K562 (cell line): ENCODE data around the gene TMEM132C. TPM values are rescaled to one million over a fixed set of nuclear protein-coding genes. Genes with fewer than 3 reads are reported as not detected.

ENCODE experiments used
- ATAC-seq: fragments of 200-7000 bp; cut with Tn5 transposase; 3 replicates; pipeline ENCODE4 v1.9.1; 2020; ENCODE audit warnings: moderate library complexity
- BruUV-seq: library from RNA; stranded (reverse); fragments of 400-500 nt; replicated peaks from 2 replicates; lab custom pipeline; 2021; lab: Mats Ljungman, UMichigan
- CTCF ChIA-PET: fragments of 300-600 bp; formaldehyde crosslinking; extraction: SDS; loops from one replicate; lab custom pipeline; 2021; ENCODE audit warnings: low intra/inter-chr PET ratio; lab: Yijun Ruan, JAX
- POLR2A ChIA-PET: fragments of 300-600, 350-650 bp; sonication (Branson Sonifier 250); formaldehyde crosslinking; extraction: SDS; loops from one replicate; lab custom pipeline; 2021; ENCODE audit warnings: antibody characterized with exemption, inconsistent platforms; lab: Yijun Ruan, JAX
- DNase-seq, 4 experiments: peaks; one replicate each; pipeline versions ENCODE4 v3.0.0 to v3.0.0-alpha.2; 2011 to 2018; ENCODE audit warnings: low spot score in 3 of 4, mixed read lengths in 3 of 4; ENCODE audit errors: extremely low read depth in 1 of 4
- FAIRE-seq: peaks from 2 replicates; lab custom pipeline; 2011; peaks lifted over from hg19 to GRCh38; lab: Jason Lieb, UNC
- H2AFZ ChIP-seq: 2 replicates; pipeline ENCODE4 v1.6.0; 2011; ENCODE audit warnings: low read depth, low read length, control low read depth, inconsistent platforms
- H3K27ac ChIP-seq: fragments of 200-600 bp; 3 replicates; pipeline ENCODE4 v1.8.0; 2011; ENCODE audit warnings: low read depth, mild to moderate bottlenecking, control low read depth, inconsistent platforms, low read length, moderate library complexity, mixed read lengths; ENCODE audit errors: extremely low read depth
- H3K27me3 ChIP-seq, 2 experiments: fragments of 300-600 bp in 1 of 2; 2 replicates in 1 of 2; 3 replicates in 1 of 2; pipeline versions ENCODE4 v1.6.0 to v1.8.0; 2011; ENCODE audit warnings: inconsistent platforms in 2 of 2, low read length in 2 of 2, mild to moderate bottlenecking in 1 of 2, mixed read lengths in 1 of 2, moderate library complexity in 1 of 2; ENCODE audit not compliant: control insufficient read depth in 2 of 2, insufficient read depth in 2 of 2
- H3K36me3 ChIP-seq: fragments of 300-600 bp; 3 replicates; pipeline ENCODE4 v1.8.0; 2011; ENCODE audit warnings: mild to moderate bottlenecking, low read length, inconsistent platforms; ENCODE audit not compliant: control insufficient read depth, insufficient read depth
- H3K4me1 ChIP-seq, 2 experiments: fragments of 200-600 bp in 1 of 2; replicated peaks in 1 of 2; 2 replicates in 1 of 2; 3 replicates in 1 of 2; pipeline versions ENCODE4 v1.5.1 to v1.8.0; 2011; ENCODE audit warnings: inconsistent platforms in 2 of 2, low read length in 2 of 2, mild to moderate bottlenecking in 1 of 2, mixed read lengths in 1 of 2, moderate library complexity in 1 of 2; ENCODE audit not compliant: control insufficient read depth in 2 of 2, insufficient read depth in 2 of 2
- H3K4me2 ChIP-seq: 2 replicates; pipeline ENCODE4 v1.6.1; 2011; ENCODE audit warnings: low read length, control low read depth, inconsistent platforms, mixed read lengths; ENCODE audit not compliant: insufficient read depth
- H3K4me3 ChIP-seq: fragments of 200-600 bp; sonication (generic), shearing (Covaris generic); 2 replicates; pipeline ENCODE4 v1.5.1; 2016; ENCODE audit warnings: control low read depth, inconsistent platforms
- H3K79me2 ChIP-seq: fragments of 200-600 bp; 3 replicates; pipeline ENCODE4 v1.8.0; 2011; ENCODE audit warnings: low read length, inconsistent platforms; ENCODE audit not compliant: control insufficient read depth, insufficient read depth
- H3K9ac ChIP-seq, 2 experiments: 2 replicates each; pipeline versions ENCODE4 v1.6.0 to v1.6.1; 2011; ENCODE audit warnings: low read depth in 2 of 2, low read length in 2 of 2, control low read depth in 1 of 2, inconsistent platforms in 1 of 2, mild to moderate bottlenecking in 1 of 2, mixed read lengths in 1 of 2; ENCODE audit not compliant: insufficient read depth in 1 of 2
- H3K9me1 ChIP-seq: one replicate; pipeline ENCODE4 v1.6.0; 2011; ENCODE audit warnings: inconsistent platforms, mild to moderate bottlenecking, low read length, moderate library complexity; ENCODE audit not compliant: control insufficient read depth, insufficient read depth
- H3K9me3 ChIP-seq: replicated peaks from 2 replicates; pipeline ENCODE4 v1.5.1; 2011; ENCODE audit warnings: low read depth, low read length, inconsistent platforms; ENCODE audit not compliant: control insufficient read depth, insufficient read depth
- H4K20me1 ChIP-seq: replicated peaks from 2 replicates; pipeline ENCODE4 v1.6.1; 2011; ENCODE audit warnings: low read length, inconsistent platforms, mixed read lengths; ENCODE audit not compliant: control insufficient read depth, insufficient read depth
- FUS ChIP-seq: fragments of 200-400 bp; formaldehyde crosslinking; optimal IDR thresholded peaks from 2 replicates; pipeline ENCODE3; 2017; ENCODE audit warnings: low read depth, low read length
- HMGXB4 ChIP-seq: sonication (generic); formaldehyde crosslinking; IDR thresholded peaks from 2 replicates; pipeline ENCODE4 v1.8.1; 2023; ENCODE audit warnings: mild to moderate bottlenecking, missing genetic modification reagents
- LEF1 ChIP-seq: fragments of 450-650 bp; IDR thresholded peaks from 2 replicates; pipeline ENCODE4 v1.6.1; 2016; ENCODE audit warnings: mild to moderate bottlenecking
- MXI1 ChIP-seq: IDR thresholded peaks from 2 replicates; pipeline ENCODE4 v1.6.1; 2011; ENCODE audit warnings: low read depth, mild to moderate bottlenecking, improper control_type of control experiment, low read length
- NR2F6 ChIP-seq: fragments of 450-650 bp; formaldehyde crosslinking; IDR thresholded peaks from 2 replicates; pipeline ENCODE4 v1.4.0; 2020; ENCODE audit warnings: mild to moderate bottlenecking
- RBBP5 ChIP-seq: fragments of 200-600 bp; sonication (generic); IDR thresholded peaks from 2 replicates; pipeline ENCODE4 v1.6.1; 2012; ENCODE audit warnings: borderline replicate concordance, mild to moderate bottlenecking, low read length, control low read depth, inconsistent platforms; ENCODE audit not compliant: insufficient read depth, poor library complexity, severe bottlenecking
- SAFB2 ChIP-seq: fragments of 200-400 bp; formaldehyde crosslinking; IDR thresholded peaks from 2 replicates; pipeline ENCODE4 v1.6.1; 2018; ENCODE audit warnings: borderline replicate concordance, low read length, low read depth, moderate library complexity; ENCODE audit not compliant: severe bottlenecking
- SETDB1 ChIP-seq: IDR thresholded peaks from one replicate; pipeline ENCODE4 v1.6.1; 2012; ENCODE audit warnings: low read length, control low read depth, inconsistent platforms
- SMARCE1 ChIP-seq: fragments of 450-650 bp; IDR thresholded peaks from 2 replicates; pipeline ENCODE4 v1.7.1; 2016; ENCODE audit warnings: mild to moderate bottlenecking
- ZC3H8 ChIP-seq: fragments of 450-650 bp; IDR thresholded peaks from 2 replicates; pipeline ENCODE4 v1.6.1; 2017
- WGBS: fragments of 100-300 bp; shearing (Covaris generic); methylation state at CpG from one replicate; pipeline ENCODE4 v1.1.6; 2016; ENCODE audit warnings: low coverage, mixed read lengths; ENCODE audit not compliant: insufficient coverage; ENCODE audit errors: missing lambda C conversion rate; 5-methylcytosine and 5-hydroxymethylcytosine counted together
- in situ Hi-C: fragments of 300-500 bp; cut with MboI; formaldehyde crosslinking; loops from 4 replicates; pipeline ENCODE4 v1.15.0; 2018; ENCODE audit warnings: inconsistent platforms, mixed read lengths
- intact Hi-C: fragments of 100-400 bp; cut with micrococcal nuclease; formaldehyde crosslinking; loops from 2 replicates; pipeline ENCODE4 v1.14.2; 2022
- polyA plus RNA-seq, 8 experiments: library from polyadenylated mRNA; depleted of rRNA in 4 of 8; stranded (reverse) in 5 of 8; unstranded in 3 of 8; fragments of >200 nt; fragmentation: Nextera tagmentation in 2 of 8; fragmentation: Illumina TruSeq in 1 of 8; extraction: Ambion mirVana in 2 of 8; extraction: Trizol in 1 of 8; gene quantifications; 2 replicates each; pipeline versions ENCODE4 v1.2.1 to v1.2.3, GENCODE V29; 2011 to 2014; ENCODE audit warnings: inconsistent platforms in 1 of 8, missing spikeins in 1 of 8
- total RNA-seq, 7 experiments: library from RNA; depleted of rRNA in 6 of 7; stranded (reverse); fragments of >200 nt in 6 of 7; fragmentation: Illumina TruSeq in 2 of 7; extraction: Trizol in 2 of 7; gene quantifications; 2 replicates each; pipeline versions ENCODE4 v1.2.1 to v1.2.3, GENCODE V29; 2011 to 2021; ENCODE audit warnings: low replicate concordance in 1 of 7
- TF ChIP-seq, protein P1 (sequence below): fragments of 250-450 bp; sonication (Bioruptor Pico); IDR thresholded peaks from 2 replicates; pipeline ENCODE4 v1.5.0; 2021

TMEM132C gene
- total and polyA plus RNA-seq, 9 of the 15 experiments (the other 6 are each of a cell fraction or from before 2014, with no cell fraction given), result not detected

DNA sequence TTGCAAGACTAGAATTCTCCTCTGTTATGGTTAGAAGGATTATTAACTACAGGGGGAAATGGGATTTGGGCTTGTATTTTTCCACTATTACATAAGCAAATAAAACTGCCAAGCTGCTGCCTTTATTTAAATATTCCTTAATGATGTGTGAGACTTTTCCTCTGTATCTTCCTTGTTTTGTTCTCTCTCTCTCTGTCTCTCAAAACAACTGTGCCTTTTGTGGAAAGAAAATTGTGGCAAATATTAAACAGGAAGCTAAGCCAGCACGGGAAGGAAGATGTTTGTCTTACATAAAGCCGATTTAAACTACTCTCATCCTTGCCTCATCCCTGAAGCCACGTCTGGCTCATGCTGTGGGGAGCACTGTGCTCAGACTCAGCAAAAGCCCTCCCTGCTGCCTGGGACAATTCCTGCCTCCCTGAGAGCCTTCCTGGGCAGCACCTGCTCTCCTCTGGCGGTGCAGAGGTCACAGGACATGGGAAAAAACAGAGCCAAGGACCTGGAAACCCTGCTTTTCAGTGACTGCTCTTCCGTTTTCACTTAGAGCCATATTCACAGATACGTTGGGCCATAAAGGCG lies 319.6 kb downstream of the TMEM132C start:
- H3K27me3 ChIP-seq, result no peaks in the 10 kb centered on the region
- no peak overlapping the region for H3K27ac ChIP-seq
- no peaks in the 10 kb centered on the region for H3K9me1 ChIP-seq
- H3K4me3 ChIP-seq, result no peak overlapping the region
- no peaks in the 10 kb centered on the region for H4K20me1 ChIP-seq
- no TSS peak for BruUV-seq
- DNase-seq, result no peak
- in situ Hi-C loops (no loop called here), intact Hi-C loops (no loop called here)
- no peaks in the 10 kb centered on the region for H3K4me1 ChIP-seq
- no peak for FAIRE-seq
- H3K4me2 ChIP-seq, result no peak overlapping the region
- H2AFZ ChIP-seq, result no peak overlapping the region
- no peak for TF ChIP-seq SMARCE1
- no peak for TF ChIP-seq SETDB1
- no peak for TF ChIP-seq ZC3H8
- no peak for TF ChIP-seq LEF1
- TF ChIP-seq, protein P1, sequence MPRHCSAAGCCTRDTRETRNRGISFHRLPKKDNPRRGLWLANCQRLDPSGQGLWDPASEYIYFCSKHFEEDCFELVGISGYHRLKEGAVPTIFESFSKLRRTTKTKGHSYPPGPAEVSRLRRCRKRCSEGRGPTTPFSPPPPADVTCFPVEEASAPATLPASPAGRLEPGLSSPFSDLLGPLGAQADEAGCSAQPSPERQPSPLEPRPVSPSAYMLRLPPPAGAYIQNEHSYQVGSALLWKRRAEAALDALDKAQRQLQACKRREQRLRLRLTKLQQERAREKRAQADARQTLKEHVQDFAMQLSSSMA (CRISPR knock-in tag), result no peak
- no peak for TF ChIP-seq SAFB2
- TF ChIP-seq HMGXB4 (CRISPR knock-in tag), result no peak
- no peak for TF ChIP-seq RBBP5
- no peak for TF ChIP-seq NR2F6 (CRISPR knock-in tag)
- no peak for TF ChIP-seq MXI1
- no peak for TF ChIP-seq FUS
- H3K79me2 ChIP-seq, result no peaks in the 10 kb centered on the region
- WGBS, result 0% methylated on average over 7 of the region's 7 CpGs
- POLR2A ChIA-PET, result interaction anchor here (0.6 to 0.7 kb wide), 2 partner anchors 27 to 79 kb away, joined by 3 read pairs; no protein-coding TSS in a partner anchor
- H3K9ac ChIP-seq, result no peak overlapping the region
- no peaks in the 10 kb centered on the region for H3K36me3 ChIP-seq
- H3K9me3 ChIP-seq, result no peaks in the 10 kb centered on the region
- ATAC-seq, result no peak
- CTCF ChIA-PET, result no interaction called here
